Lower leg skin (tissue), 4 donors: ENCODE data around the gene PABPN1L. TPM values are rescaled to one million over a fixed set of nuclear protein-coding genes. Genes with fewer than 3 reads are reported as not detected.

ENCODE experiments used
- DNase-seq, 2 donors: peaks; one replicate each; pipeline ENCODE4 v3.0.0-alpha.2; 2019; ENCODE audit warnings: low spot score in 2 of 2
- H3K4me3 ChIP-seq: fragments of 200-600 bp; sonication (generic); 2 replicates; pipeline ENCODE4 v1.5.1; 2017; ENCODE audit warnings: mild to moderate bottlenecking, low read depth; ENCODE audit not compliant: poor library complexity, severe bottlenecking
- CTCF ChIP-seq, 3 donors: fragments of 450-650 bp; IDR thresholded peaks; one replicate each; pipeline ENCODE4 v1.5.1; 2016; ENCODE audit warnings: antibody characterized with exemption in 3 of 3, mild to moderate bottlenecking in 3 of 3, moderate library complexity in 2 of 3
- POLR2A ChIP-seq, 2 donors: fragments of 450-650 bp; IDR thresholded peaks; one replicate each; pipeline ENCODE4 v1.6.1; 2016 to 2017; ENCODE audit warnings: antibody characterized with exemption in 2 of 2, mild to moderate bottlenecking in 1 of 2, moderate library complexity in 1 of 2
- WGBS, 2 donors: methylation state at CpG; one replicate each; pipeline ENCODE4 v1.1.5; 2018; 5-methylcytosine and 5-hydroxymethylcytosine counted together
- intact Hi-C: fragments of 100-400 bp; cut with DNase I; formaldehyde crosslinking; loops from one replicate; pipeline ENCODE4 v1.15.0; 2023; ENCODE audit warnings: low total_unique reads
- total RNA-seq, 4 donors: library from RNA; depleted of rRNA; stranded (reverse); fragments of >200 nt; gene quantifications; one replicate each; pipeline ENCODE4 v1.1.0, GENCODE V29; 2016

Gene PABPN1L
- total RNA-seq, 4 donors from 2014 or later = not detected

GRCh38 chr16:88821168-88821850 lies 45.2 kb downstream of the PABPN1L start:
- intact Hi-C loops = no loop called here
- H3K4me3 ChIP-seq = no peak overlapping the region
- 84 to 92% methylated on average over 12 to 18 of the region's 22 CpGs for WGBS, 2 donors
- DNase-seq = no peak
- TF ChIP-seq CTCF (IDR thresholded peaks at IDR 0.05) (no peak), POLR2A (IDR thresholded peaks at IDR 0.05) (no peak)

- no peak for DNase-seq
- H3K4me3 ChIP-seq = no peak overlapping the region
- TF ChIP-seq POLR2A (IDR thresholded peaks at IDR 0.05) = no peak
- TF ChIP-seq CTCF (IDR thresholded peaks at IDR 0.05) = no peak
- 81 to 88% methylated on average over 7 to 20 of the region's 20 CpGs for WGBS, 2 donors
- intact Hi-C loops = no loop called here
These were observed 46.0 kb downstream of the PABPN1L start for GRCh38 chr16:88820385-88821025.

GRCh38 chr16:88819126-88819525 lies 47.3 kb downstream of the PABPN1L start:
- intact Hi-C loops = loop anchor here (10.0 kb wide), 1 partner anchor 346 kb away; no protein-coding TSS in a partner anchor
- no peak for DNase-seq
- H3K4me3 ChIP-seq = no peak overlapping the region
- 85 to 86% methylated on average over 7 to 16 of the region's 16 CpGs for WGBS, 2 donors
- TF ChIP-seq CTCF (IDR thresholded peaks at IDR 0.05) (no peak), POLR2A (IDR thresholded peaks at IDR 0.05) (no peak)

GRCh38 chr16:88818575-88818874 lies 47.9 kb downstream of the PABPN1L start:
- intact Hi-C loops = loop anchor here (10.0 kb wide), 1 partner anchor 346 kb away; no protein-coding TSS in a partner anchor
- no peak for TF ChIP-seq POLR2A (IDR thresholded peaks at IDR 0.05)
- TF ChIP-seq CTCF (IDR thresholded peaks at IDR 0.05) = no peak
- no peak for DNase-seq
- no peak overlapping the region for H3K4me3 ChIP-seq
- 89 to 90% methylated on average over 18 of the region's 18 CpGs for WGBS, 2 donors

GRCh38 chr16:88817785-88818574 lies 48.5 kb downstream of the PABPN1L start:
- DNase-seq = no peak
- intact Hi-C loops = loop anchor here (10.0 kb wide), 1 partner anchor 347 kb away; no protein-coding TSS in a partner anchor
- no peak overlapping the region for H3K4me3 ChIP-seq

More at GRCh38 chr16:88817785-88818574, 48.5 kb downstream of the PABPN1L start:
- 85 to 88% methylated on average over 15 to 40 of the region's 40 CpGs for WGBS, 2 donors
- TF ChIP-seq POLR2A (IDR thresholded peaks at IDR 0.05) (no peak), CTCF (IDR thresholded peaks at IDR 0.05) (no peak)
